GM10248 (cell line): ENCODE data around the gene CDC6.

ENCODE experiments used
- CTCF ChIA-PET: fragments of 300-600 bp; sonication (Branson Sonifier 250); formaldehyde crosslinking; extraction: SDS; loops from one replicate; lab custom pipeline; 2021; ENCODE audit warnings: antibody characterized with exemption; lab: Yijun Ruan, JAX
- POLR2A ChIA-PET: fragments of 350-650 bp; sonication (Branson Sonifier 250); formaldehyde crosslinking; extraction: SDS; loops from one replicate; lab custom pipeline; 2020; ENCODE audit warnings: antibody characterized with exemption; lab: Yijun Ruan, JAX
- DNase-seq: peaks from one replicate; pipeline ENCODE4 v3.0.0; 2012; ENCODE audit errors: extremely low spot score
- CTCF ChIP-seq: IDR thresholded peaks from 2 replicates; pipeline ENCODE4 v1.5.1; 2012; ENCODE audit warnings: mild to moderate bottlenecking, low read depth; ENCODE audit errors: extremely low read depth, missing control alignments, control extremely low read depth

The CDC6 gene

GRCh38 chr17:40345994-40346764 is 58.5 kb downstream of the CDC6 start:
- no peak for TF ChIP-seq CTCF
- CTCF ChIA-PET, result interaction anchor here (1.0 to 4.9 kb wide), 6 partner anchors 9 to 201 kb away, joined by 3 to 46 read pairs (median 6); no protein-coding TSS in a partner anchor
- DNase-seq, result no peak

GRCh38 chr17:40346765-40347158 is 59.1 kb downstream of the CDC6 start:
- CTCF ChIA-PET, result interaction anchor here (1.2 to 20.0 kb wide), 4 partner anchors 8 to 187 kb away, joined by 3 to 604 read pairs (median 26); partner anchors contain the start of gene RARA
- TF ChIP-seq CTCF, result no peak
- POLR2A ChIA-PET, result no interaction called here
- DNase-seq, result no peak

More at GRCh38 chr17:40345994-40346764, 58.5 kb downstream of the CDC6 start:
- POLR2A ChIA-PET, result interaction anchor here (0.6 kb wide), 1 partner anchor 23 kb away, joined by 3 read pairs; no protein-coding TSS in a partner anchor

GRCh38 chr17:40347319-40348135 is 59.8 kb downstream of the CDC6 start:
- no peak for DNase-seq
- ChIA-PET POLR2A (no interaction called here), CTCF (interaction anchor here (1.2 to 20.0 kb wide), 6 partner anchors 7 to 186 kb away, joined by 3 to 604 read pairs (median 6); partner anchors contain the start of gene RARA)
- TF ChIP-seq CTCF, result no peak

GRCh38 chr17:40348136-40348504 is 60.4 kb downstream of the CDC6 start:
- DNase-seq, result no peak
- ChIA-PET POLR2A (no interaction called here), CTCF (interaction anchor here (1.2 to 20.0 kb wide), 5 partner anchors 10 to 185 kb away, joined by 3 to 604 read pairs (median 5); partner anchors contain the start of gene RARA)
- TF ChIP-seq CTCF, result no peak

GRCh38 chr17:40348562-40349476 is 61.1 kb downstream of the CDC6 start:
- DNase-seq, result no peak
- CTCF ChIA-PET, result interaction anchor here (1.2 to 20.0 kb wide), 5 partner anchors 9 to 185 kb away, joined by 3 to 604 read pairs (median 5); partner anchors contain the start of gene RARA
- TF ChIP-seq CTCF, result no peak
- POLR2A ChIA-PET, result no interaction called here
